ENCODE measurements around the gene INPP5J. TPM values are rescaled to one million over a fixed set of nuclear protein-coding genes. Genes with fewer than 3 reads are reported as not detected.

Gene INPP5J
- total and polyA plus RNA-seq, 2 of the 13 experiments (the other 11 are each of a cell fraction or from before 2014, with no cell fraction given): 0.24 to 1.1 TPM

DNA sequence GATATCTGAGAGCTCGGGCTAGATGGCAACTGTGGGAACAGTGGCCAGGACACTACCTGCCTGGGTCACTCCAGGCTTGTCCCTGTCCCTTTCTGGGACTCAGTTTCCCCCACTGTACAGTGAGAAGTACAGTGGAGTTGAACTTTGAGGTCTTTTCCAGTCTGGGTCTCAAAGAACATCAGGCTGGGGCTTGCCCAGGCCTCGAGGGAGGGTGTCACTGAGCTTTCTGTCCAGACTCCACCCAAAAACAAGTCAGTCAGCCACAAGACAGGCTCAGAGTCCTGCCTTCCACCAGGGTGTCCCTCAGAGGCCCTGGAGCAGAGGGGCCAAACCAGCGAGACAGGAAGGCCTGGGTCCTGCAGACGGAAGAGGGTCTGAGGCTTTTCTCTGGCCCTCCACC, 19.5 kb downstream of the INPP5J start:
- H3K36me3 ChIP-seq (replicated peaks in 1 of 2; ENCODE audit: control insufficient read depth in 1 of 2, insufficient read depth in 2 of 2, low read length in 2 of 2): no peaks in the 10 kb centered on the region
- no peak overlapping the region for H2AFZ ChIP-seq (ENCODE audit: low read length)
- DNase-seq (ENCODE audit: low spot score) (no peak), ATAC-seq (no peak), FAIRE-seq (no peak)
- no TSS peak for BruUV-seq (replicated peaks)
- ChIA-PET CTCF (ENCODE audit: low intra/inter-chr PET ratio, low total read pairs) (no interaction called here), POLR2A (no interaction called here)
- H3K9me3 ChIP-seq (ENCODE audit: low read length): no peaks in the 10 kb centered on the region
- H4K20me1 ChIP-seq (ENCODE audit: insufficient read depth, low read length): no peaks in the 10 kb centered on the region
- TF ChIP-seq NR3C1 (CRISPR knock-in tag; IDR thresholded peaks at IDR 0.05): no peak
- TF ChIP-seq ZNF326 (CRISPR knock-in tag; IDR thresholded peaks at IDR 0.05; ENCODE audit: borderline replicate concordance): no peak
- TF ChIP-seq ZMYM2 (CRISPR knock-in tag; IDR thresholded peaks at IDR 0.05): no peak
- TF ChIP-seq ETV6 (CRISPR knock-in tag; conservative IDR thresholded peaks at IDR 0.05): no peak
- TF ChIP-seq CREBL2 (CRISPR knock-in tag; IDR thresholded peaks at IDR 0.05; ENCODE audit: borderline replicate concordance): no peak
- TF ChIP-seq REXO4 (CRISPR knock-in tag; IDR thresholded peaks at IDR 0.05; ENCODE audit: borderline replicate concordance): no peak
- TF ChIP-seq TARDBP (CRISPR knock-in tag; IDR thresholded peaks at IDR 0.05): no peak
- no peak for TF ChIP-seq POGK (CRISPR knock-in tag; conservative IDR thresholded peaks at IDR 0.05)
- no peak for TF ChIP-seq FUBP1 (CRISPR knock-in tag; IDR thresholded peaks at IDR 0.05; ENCODE audit: borderline replicate concordance)
- no peak for TF ChIP-seq NCOA2 (CRISPR knock-in tag; IDR thresholded peaks at IDR 0.05)
- TF ChIP-seq MED8 (CRISPR knock-in tag; IDR thresholded peaks at IDR 0.05; ENCODE audit: insufficient replicate concordance): no peak
- TF ChIP-seq ARNT2 (CRISPR knock-in tag; IDR thresholded peaks at IDR 0.05; ENCODE audit: low read depth): no peak
- TF ChIP-seq KDM1A (CRISPR knock-in tag; IDR thresholded peaks at IDR 0.05): no peak
- no peak for TF ChIP-seq ZNF484 (CRISPR knock-in tag; IDR thresholded peaks at IDR 0.05; ENCODE audit: borderline replicate concordance, low read depth)
- no peak for TF ChIP-seq ZNF891 (CRISPR knock-in tag; IDR thresholded peaks at IDR 0.05)
- TF ChIP-seq ZNF382 (CRISPR knock-in tag; IDR thresholded peaks at IDR 0.05; ENCODE audit: borderline replicate concordance): no peak
- no peak for TF ChIP-seq ZFP1 (CRISPR knock-in tag; IDR thresholded peaks at IDR 0.05)
- TF ChIP-seq, protein P1, sequence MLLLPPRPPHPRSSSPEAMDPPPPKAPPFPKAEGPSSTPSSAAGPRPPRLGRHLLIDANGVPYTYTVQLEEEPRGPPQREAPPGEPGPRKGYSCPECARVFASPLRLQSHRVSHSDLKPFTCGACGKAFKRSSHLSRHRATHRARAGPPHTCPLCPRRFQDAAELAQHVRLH (CRISPR knock-in tag; IDR thresholded peaks at IDR 0.05; ENCODE audit: borderline replicate concordance, low read depth): no peak
- TF ChIP-seq CEBPG (CRISPR knock-in tag; IDR thresholded peaks at IDR 0.05): no peak
- in situ Hi-C loops (cut with HindIII; ENCODE audit: extremely low pct_ligation_motif_present, low pct_unique_long_range_greater_than_20kb) (loop anchor here (5.0 to 10.0 kb wide), 2 partner anchors 40 to 177 kb away; partner anchors contain the start of genes MORC2 and TUG1), intact Hi-C loops (cut with micrococcal nuclease; ENCODE audit: unreplicated experiment) (no loop called here)
- peaks cover 6 to 45% of the 10 kb centered on the region in 2 experiments; a peak in 4 of 5 replicates for H3K27me3 ChIP-seq (ENCODE audit: control insufficient read depth in 1 of 2, insufficient read depth in 2 of 2, low read length in 2 of 2)
- H3K4me1 ChIP-seq (ENCODE audit: insufficient read depth, low read length): no peaks in the 10 kb centered on the region
- H3K27ac ChIP-seq (ENCODE audit: extremely low read length, insufficient read depth, low read length): no peak overlapping the region
- WGBS (ENCODE audit: low lambda C conversion rate): no CpG with 5 or more reads among the region's 4 CpGs
- H3K79me2 ChIP-seq (ENCODE audit: insufficient read depth, low read length): no peaks in the 10 kb centered on the region
- no peak overlapping the region for H3K4me2 ChIP-seq (ENCODE audit: low read depth, low read length)
- no peak overlapping the region for H3K9ac ChIP-seq (ENCODE audit: insufficient read depth, low read depth, low read length)
- no peak overlapping the region for H3K4me3 ChIP-seq (replicated peaks in 1 of 3; ENCODE audit: insufficient read depth in 1 of 3, low read depth in 2 of 3, low read length in 3 of 3)
